Effector memory CD8-positive, alpha-beta T cell (primary cell): ENCODE results near the gene PACSIN2.
"Not testable (repeated sequence)": the region's sequence is repeated elsewhere in the genome, so short reads cannot be mapped to it uniquely, and the experiment has no call there.

Experiments used
- ATAC-seq: fragments of 150-1000 bp; cut with Tn5 transposase; replicated peaks from 2 replicates; pipeline ENCODE4 v1.10.0; 2021; ENCODE audit warnings: mild to moderate bottlenecking, moderate library complexity
- DNase-seq, 3 experiments: peaks; one replicate each; pipeline ENCODE4 v3.0.0; 2021
- H3K27ac Mint-ChIP-seq, 2 donors: one replicate each; pipeline ENCODE4 v1.8.0; 2022; ENCODE audit warnings: mild to moderate bottlenecking in 2 of 2, mixed read lengths in 2 of 2, moderate library complexity in 2 of 2
- H3K27me3 Mint-ChIP-seq, 2 donors: one replicate each; pipeline ENCODE4 v1.8.0; 2022; ENCODE audit warnings: mixed read lengths in 2 of 2
- H3K36me3 Mint-ChIP-seq: one replicate; pipeline ENCODE4 v1.8.0; 2022; ENCODE audit warnings: mild to moderate bottlenecking, moderate library complexity, mixed read lengths; ENCODE audit not compliant: insufficient read depth
- H3K4me1 Mint-ChIP-seq, 2 donors: one replicate each; pipeline ENCODE4 v1.8.0; 2022; ENCODE audit warnings: low read depth in 2 of 2, mixed read lengths in 2 of 2
- H3K4me3 Mint-ChIP-seq, 2 donors: one replicate each; pipeline ENCODE4 v1.8.0; 2022; ENCODE audit warnings: mild to moderate bottlenecking in 2 of 2, mixed read lengths in 2 of 2, moderate library complexity in 2 of 2
- H3K9me3 Mint-ChIP-seq, 2 donors: one replicate each; pipeline ENCODE4 v1.8.0; 2022; ENCODE audit warnings: mixed read lengths in 2 of 2

PACSIN2 gene

GRCh38 chr22:42926768-42927167 is 88.2 kb downstream of the PACSIN2 start:
- Mint-ChIP-seq H3K36me3 (peaks cover 4% of the 10 kb centered on the region), H3K4me3 (no peak overlapping the region), H3K9me3 (no peaks in the 10 kb centered on the region), H3K27ac (no peak overlapping the region), H3K4me1 (peaks cover 47 to 48% of the 10 kb centered on the region in 2 donors), H3K27me3 (no peaks in the 10 kb centered on the region)
- no peak for DNase-seq
- no peak for ATAC-seq

DNA sequence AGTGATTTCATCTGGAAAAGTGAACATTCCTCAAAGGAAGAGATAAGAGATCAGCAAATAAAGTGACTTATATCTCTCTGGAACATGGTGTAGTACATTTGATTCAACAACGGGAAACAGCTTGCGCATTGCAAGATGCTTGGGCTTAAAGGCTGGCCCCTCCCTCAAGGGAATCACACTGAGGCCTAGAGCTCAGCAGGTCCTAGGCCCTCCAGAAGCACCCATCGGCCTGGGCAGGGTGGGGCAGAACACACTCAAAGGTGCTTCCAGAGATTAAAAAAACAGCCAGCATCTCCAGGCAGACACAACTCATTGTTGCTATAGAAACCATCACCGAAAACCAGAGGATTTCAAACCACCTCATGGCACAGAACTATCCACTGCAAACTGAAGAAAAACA is 88.8 kb downstream of the PACSIN2 start:
- Mint-ChIP-seq H3K4me3 (no peak overlapping the region), H3K9me3 (no peaks in the 10 kb centered on the region), H3K36me3 (peaks cover 3% of the 10 kb centered on the region), H3K4me1 (peaks cover 41 to 44% of the 10 kb centered on the region in 2 donors), H3K27ac (no peak overlapping the region), H3K27me3 (no peaks in the 10 kb centered on the region)
- no peak for ATAC-seq
- DNase-seq = no peak

DNA sequence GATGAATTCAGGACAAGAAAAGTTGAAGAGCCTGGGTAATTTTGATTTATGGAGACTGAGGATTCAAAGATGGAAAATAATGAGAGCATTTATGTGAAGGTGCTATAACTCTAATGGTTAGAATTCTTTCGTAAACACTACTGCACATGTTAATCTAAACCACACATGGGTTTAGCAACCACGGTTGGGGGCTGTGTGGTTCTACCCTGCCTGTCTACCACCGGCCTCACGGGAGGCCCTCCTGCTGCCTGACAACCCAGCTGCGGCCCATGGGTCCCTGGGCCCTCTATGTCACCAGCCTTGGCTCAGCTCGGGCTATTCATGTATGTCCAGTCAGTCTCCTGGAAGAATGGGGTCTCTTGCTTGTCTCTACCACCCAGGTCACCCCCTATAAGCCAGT is 89.4 kb downstream of the PACSIN2 start:
- ATAC-seq = peak; percentile 51
- peaks cover 39 to 42% of the 10 kb centered on the region in 2 donors for H3K4me1 Mint-ChIP-seq
- H3K36me3 Mint-ChIP-seq = no peaks in the 10 kb centered on the region
- H3K9me3 Mint-ChIP-seq = no peaks in the 10 kb centered on the region
- no peak for DNase-seq
- no peaks in the 10 kb centered on the region for H3K27me3 Mint-ChIP-seq
- peak overlapping the region in 1 of 2 donors; percentile 59 for H3K27ac Mint-ChIP-seq
- H3K4me3 Mint-ChIP-seq = no peak overlapping the region

- Mint-ChIP-seq H3K27ac (peak overlapping the region in 1 of 2 donors; percentile 59), H3K4me1 (peaks cover 40 to 42% of the 10 kb centered on the region in 2 donors)
- not testable (repeated sequence) for H3K36me3 Mint-ChIP-seq, DNase-seq, ATAC-seq, H3K9me3 Mint-ChIP-seq, H3K27me3 Mint-ChIP-seq, H3K4me3 Mint-ChIP-seq
These were observed 89.9 kb downstream of the PACSIN2 start for GRCh38 chr22:42925031-42925430.

GRCh38 chr22:42924436-42924835 is 90.5 kb downstream of the PACSIN2 start:
- H3K27ac Mint-ChIP-seq = peak overlapping the region in 1 of 2 donors; percentile 59
- ATAC-seq (no peak), DNase-seq (no peak)
- H3K9me3 Mint-ChIP-seq = no peaks in the 10 kb centered on the region
- H3K4me3 Mint-ChIP-seq = no peak overlapping the region
- H3K27me3 Mint-ChIP-seq = no peaks in the 10 kb centered on the region
- H3K36me3 Mint-ChIP-seq = peaks cover 2% of the 10 kb centered on the region
- peaks cover 36 to 40% of the 10 kb centered on the region in 2 donors for H3K4me1 Mint-ChIP-seq

DNA sequence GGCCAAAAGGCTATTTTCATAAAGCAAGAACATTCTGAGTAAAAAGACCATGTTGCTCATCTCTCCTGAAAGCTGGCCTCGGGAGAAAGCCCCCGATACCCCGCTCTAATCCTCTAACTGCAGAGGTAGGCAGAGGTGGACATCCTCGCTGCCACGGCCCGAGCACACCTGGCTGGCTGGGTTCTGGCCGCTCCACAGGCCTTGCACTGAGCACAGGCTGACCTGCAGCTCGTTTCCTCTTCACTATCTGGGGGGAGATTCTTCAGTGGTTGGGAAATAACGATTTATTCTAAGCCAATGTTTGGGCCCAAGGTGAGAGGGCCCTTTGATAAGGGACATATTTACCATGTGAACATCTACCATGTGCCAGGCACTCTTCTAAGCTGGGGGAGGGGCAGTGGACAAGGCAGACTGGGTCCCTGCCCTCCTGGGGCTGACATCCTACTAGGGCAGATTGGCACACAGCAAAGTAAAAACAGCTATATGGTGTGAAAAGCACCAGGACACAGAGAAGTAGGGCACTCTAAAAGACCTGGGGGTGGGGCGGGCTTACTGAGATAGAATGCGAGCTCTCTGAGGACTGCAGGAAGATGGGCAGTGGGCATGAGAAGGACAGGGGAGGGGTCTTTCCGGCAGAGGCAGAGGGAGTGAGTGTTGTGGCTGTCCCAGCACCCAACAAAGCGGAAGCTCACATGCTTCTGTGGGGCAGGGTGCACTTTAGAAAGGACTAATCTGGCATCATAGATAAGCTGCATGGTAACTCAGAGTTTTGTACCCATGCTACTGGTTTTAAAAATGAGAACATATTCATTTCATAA is 92.4 kb downstream of the PACSIN2 start:
- peak; percentile 46 for ATAC-seq
- Mint-ChIP-seq H3K4me1 (peaks cover 34 to 37% of the 10 kb centered on the region in 2 donors), H3K4me3 (peak overlapping the region in 1 of 2 donors; percentile 25), H3K9me3 (no peaks in the 10 kb centered on the region), H3K27me3 (no peaks in the 10 kb centered on the region), H3K36me3 (peaks cover 2% of the 10 kb centered on the region), H3K27ac (peak overlapping the region; percentile 36 to 83)
- no peak for DNase-seq

- Mint-ChIP-seq H3K27me3 (no peaks in the 10 kb centered on the region), H3K4me3 (no peak overlapping the region), H3K4me1 (peaks cover 24 to 26% of the 10 kb centered on the region in 2 donors), H3K27ac (no peak overlapping the region), H3K36me3 (peaks cover 2% of the 10 kb centered on the region), H3K9me3 (no peaks in the 10 kb centered on the region)
- DNase-seq (no peak), ATAC-seq (no peak)
These were observed 94.7 kb downstream of the PACSIN2 start for GRCh38 chr22:42920101-42920820.

DNA sequence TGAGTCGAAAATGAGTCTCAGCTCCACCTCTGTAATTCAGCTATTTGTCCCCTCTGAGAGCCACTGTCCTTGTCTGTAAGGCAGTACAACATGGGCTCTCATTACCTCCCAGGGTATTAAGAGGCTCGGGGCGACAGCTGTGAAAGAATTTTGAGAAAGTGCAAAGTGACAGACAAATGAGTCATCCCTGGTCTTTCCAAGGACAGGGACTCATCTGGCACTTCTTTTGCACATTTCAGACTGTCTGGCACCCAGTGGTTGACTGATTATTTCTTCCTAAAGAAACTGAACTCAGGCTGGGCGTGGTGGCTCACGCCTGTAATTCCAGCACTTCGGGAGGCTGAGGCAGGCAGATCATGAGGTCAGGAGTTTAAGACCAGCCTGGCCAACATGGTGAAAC is 95.8 kb downstream of the PACSIN2 start:
- Mint-ChIP-seq H3K4me3 (no peak overlapping the region), H3K27me3 (no peaks in the 10 kb centered on the region), H3K36me3 (peaks cover 2% of the 10 kb centered on the region), H3K4me1 (peaks cover 19 to 22% of the 10 kb centered on the region in 2 donors), H3K27ac (no peak overlapping the region), H3K9me3 (no peaks in the 10 kb centered on the region)
- peak; percentile 12 for ATAC-seq
- no peak for DNase-seq

DNA sequence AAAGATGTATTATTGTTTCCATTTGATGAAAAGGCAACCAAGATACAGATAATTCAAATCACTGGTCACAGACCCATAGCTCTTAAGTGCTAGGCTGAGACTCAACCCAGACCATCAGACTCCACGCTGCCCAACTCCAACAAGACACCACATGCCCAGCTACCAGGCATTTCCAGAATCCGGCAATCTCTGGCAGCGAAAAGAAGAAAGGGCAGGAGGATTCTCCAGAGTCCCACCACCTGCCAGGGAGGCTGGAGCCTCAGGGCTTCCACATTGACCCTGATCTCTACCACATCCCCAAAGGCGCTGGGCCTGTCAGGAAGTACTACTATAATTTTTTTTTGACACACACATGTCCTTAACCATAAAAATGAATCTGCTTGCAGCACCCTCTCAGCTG is 96.4 kb downstream of the PACSIN2 start:
- Mint-ChIP-seq H3K27ac (no peak overlapping the region), H3K4me1 (peaks cover 18 to 21% of the 10 kb centered on the region in 2 donors), H3K4me3 (no peak overlapping the region), H3K36me3 (peaks cover 2% of the 10 kb centered on the region), H3K27me3 (no peaks in the 10 kb centered on the region), H3K9me3 (no peaks in the 10 kb centered on the region)
- no peak for ATAC-seq
- DNase-seq = no peak

DNA sequence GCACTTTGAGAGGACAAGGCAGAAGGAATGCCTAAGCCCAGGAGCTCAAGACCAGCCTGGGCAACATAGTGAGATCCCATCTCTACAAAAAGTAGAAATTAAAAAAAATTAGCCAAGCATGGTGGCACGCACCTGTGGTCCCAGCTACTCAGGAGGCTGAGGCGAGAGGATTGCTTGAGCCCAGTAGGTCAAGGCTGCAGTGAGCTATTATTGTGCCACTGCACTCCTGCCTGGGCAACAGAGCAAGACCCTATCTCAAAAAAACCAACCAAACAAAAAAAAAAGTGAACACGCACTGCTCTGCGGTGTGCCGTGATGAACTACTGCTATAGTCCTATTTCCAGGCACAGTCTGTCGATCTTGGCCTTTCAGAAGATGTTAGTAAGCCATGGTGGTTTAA is 97.6 kb downstream of the PACSIN2 start:
- H3K4me3 Mint-ChIP-seq, H3K9me3 Mint-ChIP-seq, ATAC-seq, DNase-seq, H3K27me3 Mint-ChIP-seq, H3K36me3 Mint-ChIP-seq: not testable (repeated sequence)
- H3K27ac Mint-ChIP-seq = peak overlapping the region in 1 of 2 donors; percentile 67
- H3K4me1 Mint-ChIP-seq = peaks cover 10 to 14% of the 10 kb centered on the region in 2 donors

DNA sequence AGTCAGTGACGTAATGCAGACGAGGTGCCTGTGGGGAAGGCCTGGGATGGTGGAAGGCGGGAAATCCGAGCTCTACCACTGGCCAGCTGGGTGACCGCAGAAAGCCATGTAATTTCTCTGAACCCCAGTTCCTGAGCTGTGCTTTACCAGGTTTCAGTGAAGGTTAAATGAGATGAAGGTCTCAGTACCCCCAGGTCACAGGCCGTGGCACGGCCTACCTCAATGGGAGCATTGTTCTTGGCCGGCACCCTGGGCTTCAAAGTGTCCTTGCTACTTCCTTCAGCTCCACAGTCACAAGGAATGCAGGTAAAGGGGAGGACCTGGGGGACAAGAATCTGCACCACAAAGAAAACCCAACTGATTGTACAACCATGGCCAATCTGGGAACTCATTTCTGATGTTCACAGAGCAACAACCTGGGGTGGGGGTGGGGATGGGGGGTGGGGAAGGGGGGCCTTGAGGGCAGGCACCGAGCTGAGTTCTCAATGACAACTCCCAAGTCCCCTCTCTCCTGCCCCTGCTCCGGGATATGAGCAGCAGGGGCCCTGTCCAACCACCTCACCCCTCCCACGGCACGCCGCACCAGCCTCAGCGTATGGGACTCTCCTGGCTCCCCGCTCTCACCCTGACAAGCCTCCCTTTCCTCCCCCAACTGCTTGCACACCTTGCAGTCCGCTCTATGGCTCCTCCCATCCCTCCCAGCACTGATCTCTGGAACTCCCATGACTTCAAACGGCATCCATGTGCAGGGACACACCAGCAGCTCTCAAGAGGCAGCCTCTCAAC is 98.8 kb downstream of the PACSIN2 start:
- Mint-ChIP-seq H3K4me3 (no peak overlapping the region), H3K9me3 (no peaks in the 10 kb centered on the region), H3K36me3 (peaks cover 2% of the 10 kb centered on the region), H3K27me3 (no peaks in the 10 kb centered on the region), H3K4me1 (peaks cover 8 to 10% of the 10 kb centered on the region in 2 donors), H3K27ac (peak overlapping the region in 1 of 2 donors; percentile 13)
- DNase-seq = no peak
- ATAC-seq = no peak

DNA sequence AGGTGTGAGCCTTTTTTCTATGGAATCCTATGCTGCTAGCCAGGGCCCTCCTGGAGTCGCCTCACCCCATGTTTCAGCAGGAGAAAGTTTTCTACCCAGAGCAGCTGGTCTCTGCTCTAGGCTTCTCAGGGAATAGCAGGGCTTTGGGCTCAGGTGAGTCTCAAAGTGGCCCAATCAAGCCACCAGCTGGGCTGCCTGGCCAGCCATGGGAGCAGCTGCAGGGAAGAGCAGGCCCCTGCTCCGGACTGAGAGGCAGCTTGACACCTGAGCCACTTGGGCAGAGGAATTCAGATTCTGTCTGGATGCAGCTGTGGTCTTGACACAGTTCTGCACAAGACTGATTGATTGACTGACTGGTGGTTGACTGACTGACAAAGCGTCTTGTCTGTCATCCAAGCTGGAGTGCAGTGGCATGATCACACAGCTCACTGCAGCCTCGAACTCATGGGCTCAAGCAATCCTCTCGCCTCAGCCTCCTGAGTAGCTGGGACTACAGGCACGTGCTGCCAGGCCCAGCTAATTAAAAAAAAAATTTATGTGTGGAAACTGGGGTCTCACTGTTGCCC is 100.4 kb downstream of the PACSIN2 start:
- Mint-ChIP-seq H3K4me3 (no peak overlapping the region), H3K4me1 (peaks cover 5 to 7% of the 10 kb centered on the region in 2 donors), H3K27ac (no peak overlapping the region), H3K27me3 (no peaks in the 10 kb centered on the region), H3K9me3 (no peaks in the 10 kb centered on the region), H3K36me3 (peaks cover 7% of the 10 kb centered on the region)
- no peak for DNase-seq
- no peak for ATAC-seq

- no peak overlapping the region for H3K4me3 Mint-ChIP-seq
- no peaks in the 10 kb centered on the region for H3K27me3 Mint-ChIP-seq
- H3K4me1 Mint-ChIP-seq = peaks cover 5 to 7% of the 10 kb centered on the region in 2 donors
- no peaks in the 10 kb centered on the region for H3K9me3 Mint-ChIP-seq
- DNase-seq = no peak
- no peak for ATAC-seq
- peaks cover 7% of the 10 kb centered on the region for H3K36me3 Mint-ChIP-seq
- no peak overlapping the region for H3K27ac Mint-ChIP-seq
These were observed 101.0 kb downstream of the PACSIN2 start for GRCh38 chr22:42913874-42914510.
